GM18505 (cell line): Measurements from ENCODE around the gene CAGE1.
"Not testable (repeated sequence)": the region's sequence is repeated elsewhere in the genome, so short reads cannot be mapped to it uniquely, and the experiment has no call there.

Source experiments
- ATAC-seq: cut with Tn5 transposase; IDR thresholded peaks from one replicate; pipeline ENCODE4 v1.9.1; 2021; ENCODE audit not compliant: unreplicated experiment
- POLR2A ChIP-seq: IDR thresholded peaks from 4 replicates; pipeline ENCODE4 v1.6.1; 2011; ENCODE audit warnings: borderline replicate concordance; ENCODE audit not compliant: insufficient read depth, insufficient read length; ENCODE audit errors: extremely low read depth

Gene CAGE1

GRCh38 chr6:7316658-7317533 lies 72.6 kb downstream of the CAGE1 start:
- TF ChIP-seq POLR2A: no peak
- no peak for ATAC-seq

DNA sequence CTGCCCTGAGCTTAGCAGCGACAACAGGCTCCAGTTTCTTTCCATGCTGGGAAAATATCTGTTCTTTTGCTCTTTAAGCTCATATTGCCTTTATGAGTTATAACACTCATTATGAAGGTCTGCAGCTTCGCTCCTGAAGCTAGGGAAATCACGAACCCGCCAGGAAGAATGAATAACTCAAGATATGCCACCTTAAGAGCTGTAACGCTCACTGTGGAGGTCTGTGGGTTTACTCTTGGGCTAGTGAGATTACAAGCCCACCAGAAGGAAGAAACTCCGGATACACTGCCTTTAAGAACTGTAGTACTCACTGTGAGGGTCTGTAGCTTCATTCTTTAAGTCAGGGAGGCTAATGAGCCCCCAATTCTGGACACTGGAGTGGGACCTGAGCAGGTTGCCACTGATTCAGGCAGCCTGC lies 73.6 kb downstream of the CAGE1 start:
- no peak for ATAC-seq
- no peak for TF ChIP-seq POLR2A

- ATAC-seq: not testable (repeated sequence)
Observed at GRCh38 chr6:7315087-7315947, 74.2 kb downstream of the CAGE1 start.

DNA sequence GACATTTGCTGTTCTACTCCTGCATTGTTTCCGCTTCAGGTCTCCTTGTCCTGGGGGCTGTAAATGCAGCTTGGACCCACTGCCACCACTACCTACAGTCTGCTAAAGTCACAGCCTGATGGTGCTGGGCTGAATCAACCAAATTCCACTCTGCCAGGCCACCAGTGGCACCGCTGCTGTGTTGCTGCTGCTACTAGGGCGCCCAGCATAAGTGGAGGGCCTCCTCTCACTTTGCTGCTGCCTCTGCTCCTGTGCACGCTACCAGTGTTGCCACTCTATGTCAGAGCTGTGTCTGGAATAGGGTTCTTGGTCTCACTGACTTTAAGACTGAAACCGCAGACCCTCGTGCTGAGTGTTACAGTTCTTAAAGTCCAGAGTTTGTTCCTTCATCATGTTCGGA lies 75.1 kb downstream of the CAGE1 start:
- ATAC-seq: no peak
- TF ChIP-seq POLR2A: no peak

- TF ChIP-seq POLR2A: no peak
Observed at GRCh38 chr6:7313505-7314165, 75.9 kb downstream of the CAGE1 start.

GRCh38 chr6:7312616-7313504 lies 76.7 kb downstream of the CAGE1 start, which contains the start of gene SSR1:
TSS of gene SSR1 (minus strand) at chr6:7313199. CDS start at chr6:7313120, 79 bp downstream.
- TF ChIP-seq POLR2A: peak; percentile 92
- ATAC-seq: peak; percentile 98

More at GRCh38 chr6:7313505-7314165, 75.9 kb downstream of the CAGE1 start:
- no peak for ATAC-seq

DNA sequence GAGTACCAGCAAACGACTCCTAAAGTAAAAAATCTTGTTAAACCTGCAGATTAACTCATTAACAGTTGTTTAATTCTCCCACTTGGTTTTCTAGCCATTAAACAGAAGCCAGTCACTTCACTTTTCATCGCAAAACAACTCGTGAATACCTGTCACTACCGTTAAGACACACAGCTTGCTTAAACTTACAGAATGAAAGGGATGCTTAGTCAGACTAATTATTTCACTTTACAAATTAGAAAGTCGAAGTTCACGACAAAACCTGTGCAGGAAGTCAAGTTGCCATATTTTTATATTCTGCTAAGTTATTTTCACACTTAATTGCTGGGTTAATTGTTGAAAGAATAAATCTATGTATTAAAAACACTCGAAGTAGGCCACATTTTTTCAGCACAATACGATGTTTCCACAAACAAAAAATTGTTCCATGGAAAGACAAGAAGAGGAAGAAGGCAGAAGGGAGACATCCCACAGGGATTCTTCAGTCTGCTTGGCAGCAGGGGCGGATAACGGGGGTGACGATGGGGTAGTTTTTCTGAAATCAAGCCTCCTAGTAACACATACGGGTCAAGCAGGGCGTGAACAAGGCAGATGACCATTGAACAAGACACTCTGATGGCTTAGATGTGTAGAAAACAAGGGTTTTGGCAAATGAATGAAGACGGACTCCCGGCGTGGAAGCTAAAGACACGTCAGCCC lies 77.5 kb downstream of the CAGE1 start:
- ATAC-seq: no peak
- TF ChIP-seq POLR2A: no peak

DNA sequence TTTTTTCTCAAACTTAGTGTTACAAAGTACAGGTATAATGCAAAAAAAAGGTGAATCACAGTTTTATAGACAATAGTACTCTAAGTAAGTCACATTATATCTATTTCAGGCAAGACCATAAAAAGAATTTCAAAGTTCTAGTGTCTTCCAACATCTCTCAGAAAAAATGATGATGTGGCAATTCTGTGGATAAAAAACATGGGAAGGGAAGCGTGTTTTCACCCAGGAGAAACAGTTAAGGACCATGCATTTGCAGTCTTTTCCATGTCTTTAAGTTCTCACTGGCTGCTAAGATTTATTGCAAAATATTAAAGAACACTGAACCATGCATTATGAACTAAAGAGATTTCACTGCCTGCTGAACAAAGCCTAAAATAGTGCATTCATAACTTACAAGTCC lies 78.4 kb downstream of the CAGE1 start:
- no peak for TF ChIP-seq POLR2A

GRCh38 chr6:7309050-7309449 lies 80.5 kb downstream of the CAGE1 start:
- no peak for ATAC-seq
- no peak for TF ChIP-seq POLR2A

More for the DNA sequence above, 78.4 kb downstream of the CAGE1 start:
- ATAC-seq: no peak

DNA sequence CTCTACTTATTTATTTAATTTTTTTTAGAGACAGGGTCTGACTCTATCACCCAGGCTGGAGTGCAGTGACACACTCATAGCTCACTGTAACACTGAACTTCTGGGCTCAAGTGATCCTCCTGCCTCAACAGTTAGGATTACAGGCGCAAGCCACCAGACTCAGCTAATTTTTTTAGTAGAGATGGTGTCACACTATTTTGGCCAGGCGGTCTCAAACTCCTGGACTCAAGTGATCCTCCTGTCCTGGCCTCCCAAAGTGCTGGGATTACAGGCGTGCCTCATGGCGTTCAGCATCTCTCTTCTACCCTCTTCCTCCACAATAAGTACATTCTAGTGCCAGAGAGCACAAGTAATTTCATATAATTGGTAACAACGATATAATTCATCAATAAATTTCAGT lies 82.0 kb downstream of the CAGE1 start:
- no peak for TF ChIP-seq POLR2A
- ATAC-seq: no peak

- ATAC-seq: no peak
- no peak for TF ChIP-seq POLR2A
Observed at GRCh38 chr6:7304821-7305220, 84.7 kb downstream of the CAGE1 start.

DNA sequence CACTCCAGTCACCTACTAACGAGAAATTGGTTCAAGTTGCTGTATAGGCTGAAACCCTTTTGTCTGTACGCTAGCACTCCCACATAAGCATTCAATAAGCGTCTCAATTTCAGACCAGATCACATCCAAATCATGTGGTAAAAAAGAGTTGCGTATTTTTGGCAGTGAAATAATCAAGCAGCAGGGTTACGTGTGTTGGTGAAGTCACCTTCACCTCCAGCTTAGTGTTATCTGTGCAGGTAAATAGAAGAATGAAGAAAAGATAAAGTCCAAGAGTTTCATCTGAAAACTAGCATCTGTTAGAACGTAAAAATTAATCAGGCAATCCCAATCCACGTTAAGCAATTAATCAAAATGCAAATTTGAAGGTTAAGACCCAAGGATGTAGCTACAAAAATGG lies 87.8 kb downstream of the CAGE1 start:
- no peak for ATAC-seq
- no peak for TF ChIP-seq POLR2A
